Uterus (tissue), 2 donors: Measurements from ENCODE around the gene MYO1F.

Source experiments
- CTCF ChIP-seq, 4 experiments: fragments of 200-600 bp in 2 of 4; fragments of 450-650 bp in 2 of 4; sonication (generic) in 2 of 4; IDR thresholded peaks; one replicate each; pipeline ENCODE4 v1.5.1; 2016 to 2019; ENCODE audit warnings: antibody characterized with exemption in 4 of 4, mild to moderate bottlenecking in 2 of 4, moderate library complexity in 1 of 4
- POLR2A ChIP-seq, 2 donors: fragments of 450-650 bp; IDR thresholded peaks; one replicate each; pipeline ENCODE4 v1.6.1; 2016; ENCODE audit warnings: antibody characterized with exemption in 2 of 2, mild to moderate bottlenecking in 1 of 2, moderate library complexity in 1 of 2

GRCh38 chr19:8600816-8601215, 23.6 kb upstream of the MYO1F start:
- TF ChIP-seq CTCF (IDR thresholded peaks at IDR 0.05) (no peak), POLR2A (IDR thresholded peaks at IDR 0.05) (no peak)
